ENCODE results near the gene STAC3. TPM values are rescaled to one million over a fixed set of nuclear protein-coding genes. Genes with fewer than 3 reads are reported as not detected.

The STAC3 gene
- total RNA-seq, 4 donors from 2014 or later: 1.9 to 6.6 (median 2.4) TPM

DNA sequence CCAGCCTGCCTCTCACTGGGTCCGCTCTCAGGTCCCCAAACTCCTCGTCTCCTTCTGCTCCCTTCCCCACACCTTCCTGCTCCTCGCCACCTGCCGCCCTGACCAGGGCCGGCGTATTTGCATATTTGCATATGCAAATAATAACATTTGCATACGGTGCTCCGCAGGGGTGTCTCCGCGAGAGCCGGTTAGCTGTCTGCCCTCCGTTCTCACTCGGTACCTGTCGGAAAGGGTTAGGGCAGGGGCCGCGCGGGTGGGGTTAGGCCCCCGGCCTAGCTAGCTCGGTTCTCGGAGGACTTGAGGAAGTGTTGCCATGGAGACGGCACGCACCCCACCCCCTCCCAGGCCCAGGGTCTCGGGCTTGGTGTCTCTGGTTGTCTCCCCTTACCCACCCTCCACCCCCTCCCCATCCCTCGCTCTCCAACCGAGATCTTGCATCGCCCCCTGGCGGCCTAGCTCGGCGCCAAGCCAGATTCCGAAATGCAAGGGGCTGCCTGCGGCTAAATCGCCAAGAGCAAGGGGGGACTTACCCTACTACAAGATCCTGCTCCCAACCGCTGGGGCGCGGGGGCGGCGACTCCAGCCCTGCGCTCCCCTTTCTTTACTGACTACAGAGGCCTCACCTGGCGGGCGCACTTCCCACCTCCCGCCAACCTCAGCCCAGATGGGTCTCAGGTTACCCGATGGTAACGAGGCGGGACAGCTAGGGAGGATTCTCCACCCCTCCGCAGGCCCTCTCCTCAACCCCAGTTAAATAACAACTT lies 8.1 kb downstream of the STAC3 start:
- Histone ChIP-seq H3K36me3 (no peaks in the 10 kb centered on the region), H3K9me3 (no peaks in the 10 kb centered on the region), H3K4me1 (peaks cover 5 to 59% (median 43%) of the 10 kb centered on the region in 4 donors), H3K27me3 (peaks cover 0 to 41% of the 10 kb centered on the region in 2 donors), H3K4me3 (peak overlapping the region; percentile 2 to 44 (median 39)), H3K27ac (peak overlapping the region in 1 of 4 donors; percentile 13)
- peak; percentile 61 to 80 (median 76) for DNase-seq
- TF ChIP-seq, protein P1, sequence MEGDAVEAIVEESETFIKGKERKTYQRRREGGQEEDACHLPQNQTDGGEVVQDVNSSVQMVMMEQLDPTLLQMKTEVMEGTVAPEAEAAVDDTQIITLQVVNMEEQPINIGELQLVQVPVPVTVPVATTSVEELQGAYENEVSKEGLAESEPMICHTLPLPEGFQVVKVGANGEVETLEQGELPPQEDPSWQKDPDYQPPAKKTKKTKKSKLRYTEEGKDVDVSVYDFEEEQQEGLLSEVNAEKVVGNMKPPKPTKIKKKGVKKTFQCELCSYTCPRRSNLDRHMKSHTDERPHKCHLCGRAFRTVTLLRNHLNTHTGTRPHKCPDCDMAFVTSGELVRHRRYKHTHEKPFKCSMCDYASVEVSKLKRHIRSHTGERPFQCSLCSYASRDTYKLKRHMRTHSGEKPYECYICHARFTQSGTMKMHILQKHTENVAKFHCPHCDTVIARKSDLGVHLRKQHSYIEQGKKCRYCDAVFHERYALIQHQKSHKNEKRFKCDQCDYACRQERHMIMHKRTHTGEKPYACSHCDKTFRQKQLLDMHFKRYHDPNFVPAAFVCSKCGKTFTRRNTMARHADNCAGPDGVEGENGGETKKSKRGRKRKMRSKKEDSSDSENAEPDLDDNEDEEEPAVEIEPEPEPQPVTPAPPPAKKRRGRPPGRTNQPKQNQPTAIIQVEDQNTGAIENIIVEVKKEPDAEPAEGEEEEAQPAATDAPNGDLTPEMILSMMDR (IDR thresholded peaks at IDR 0.05): peak in 5 of 6 experiments; percentile 35 to 65 (median 46)
- no peak for TF ChIP-seq POLR2A (IDR thresholded peaks at IDR 0.05)

DNA sequence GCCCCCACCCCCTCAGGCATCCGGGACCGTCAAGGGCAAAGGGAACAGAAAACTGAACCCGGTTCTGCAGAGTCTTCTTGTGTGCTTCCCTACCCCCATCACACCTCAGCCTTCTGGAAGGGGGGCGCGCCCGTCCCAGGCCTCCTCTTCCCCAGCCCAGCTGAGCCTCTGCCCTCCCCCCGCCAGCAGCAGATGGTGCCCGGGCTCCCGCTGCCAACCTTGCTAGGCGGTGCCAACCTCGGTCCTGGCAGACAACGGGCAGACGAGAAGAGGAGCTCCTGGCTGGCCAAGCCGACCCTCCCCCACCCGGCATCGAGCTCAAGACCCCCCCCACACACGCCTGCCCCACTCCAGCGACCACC lies 8.7 kb downstream of the STAC3 start:
- Histone ChIP-seq H3K27ac (peak overlapping the region in 1 of 4 donors; percentile 13), H3K36me3 (no peaks in the 10 kb centered on the region), H3K27me3 (peaks cover 0 to 42% of the 10 kb centered on the region in 2 donors), H3K9me3 (no peaks in the 10 kb centered on the region), H3K4me1 (peaks cover 5 to 63% (median 45%) of the 10 kb centered on the region in 4 donors), H3K4me3 (peak overlapping the region in 3 of 4 donors; percentile 39 to 44 (median 39))
- peak in 2 of 3 donors; percentile 61 to 72 for DNase-seq
- no peak for TF ChIP-seq POLR2A (IDR thresholded peaks at IDR 0.05)
- TF ChIP-seq, protein P1 (IDR thresholded peaks at IDR 0.05): no peak

DNA sequence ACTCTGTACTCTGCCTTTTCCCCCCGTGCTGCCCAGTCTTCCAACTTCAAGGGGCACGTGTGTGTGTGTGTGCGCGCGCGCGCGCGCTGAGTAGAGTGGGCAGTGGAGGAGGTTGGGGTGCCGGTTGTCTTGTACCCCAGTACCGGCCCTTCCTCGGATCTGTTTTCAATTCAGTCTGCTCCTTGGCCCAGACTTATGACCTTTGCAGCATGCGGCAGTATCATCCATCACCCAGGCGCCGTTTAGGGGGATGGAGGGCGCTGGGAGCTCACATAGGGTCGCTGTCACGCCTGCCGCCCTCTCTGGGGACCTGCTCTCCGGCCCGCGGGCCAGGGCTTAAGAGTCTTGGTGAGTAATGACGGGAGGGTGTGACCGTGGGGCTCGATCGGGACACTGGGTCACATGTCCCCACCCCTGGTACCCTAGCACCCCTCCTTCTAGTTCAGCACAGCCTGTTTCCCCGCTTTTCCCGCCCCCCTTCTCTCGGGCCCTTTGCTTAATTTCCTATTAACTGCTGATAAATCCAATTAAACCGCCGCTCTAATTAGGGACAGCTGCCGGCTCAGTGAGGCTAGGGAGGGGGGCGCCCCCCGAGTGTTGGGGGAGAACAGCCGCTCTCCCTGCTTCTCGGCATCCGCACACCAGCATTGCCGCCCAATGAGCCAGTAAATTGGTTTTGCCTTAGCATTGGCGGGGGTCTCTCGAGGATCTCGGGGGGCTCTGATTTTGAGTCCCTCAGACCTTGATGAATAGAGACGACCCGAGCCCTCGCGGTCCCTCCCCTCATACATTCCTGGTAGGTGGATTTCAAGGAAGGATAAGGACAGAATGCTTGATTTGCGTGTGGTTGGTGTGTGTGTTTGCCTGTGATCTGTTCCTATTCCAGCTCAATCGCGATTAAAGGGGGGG lies 9.3 kb downstream of the STAC3 start:
- H3K4me3 ChIP-seq: no peak overlapping the region

DNA sequence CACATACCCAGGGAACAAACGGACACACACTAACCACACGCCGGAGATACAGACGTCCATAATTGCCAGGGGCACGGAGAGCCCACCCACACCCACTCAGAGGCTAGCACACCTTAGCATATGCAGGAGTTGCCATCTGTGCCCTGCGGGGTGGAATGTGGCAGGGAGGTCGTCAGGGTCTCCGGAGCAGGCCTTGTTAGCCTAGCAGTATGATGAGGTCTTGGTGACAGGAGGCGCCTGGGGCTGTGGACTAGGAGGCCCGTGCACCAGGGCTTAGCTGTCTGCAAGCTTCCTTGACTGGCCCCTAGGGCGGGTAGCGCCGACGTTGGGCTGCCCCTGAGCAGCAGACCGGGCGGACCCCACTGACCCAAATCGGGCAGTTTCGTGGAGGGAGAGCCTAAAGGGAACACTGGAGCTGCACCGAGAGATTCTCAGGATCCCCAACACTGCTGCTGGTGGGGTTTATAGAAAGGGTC lies 10.0 kb downstream of the STAC3 start:
- peaks cover 0 to 42% of the 10 kb centered on the region in 2 donors for H3K27me3 ChIP-seq
- peaks cover 5 to 74% (median 47%) of the 10 kb centered on the region in 4 donors for H3K4me1 ChIP-seq

More for the DNA sequence above, 9.3 kb downstream of the STAC3 start:
- peaks cover 0 to 42% of the 10 kb centered on the region in 2 donors for H3K27me3 ChIP-seq
- peaks cover 5 to 67% (median 45%) of the 10 kb centered on the region in 4 donors for H3K4me1 ChIP-seq
- no peak for TF ChIP-seq POLR2A (IDR thresholded peaks at IDR 0.05)
- TF ChIP-seq, protein P1 (IDR thresholded peaks at IDR 0.05): no peak
- H3K36me3 ChIP-seq: no peaks in the 10 kb centered on the region
- DNase-seq: peak in 1 of 3 donors; percentile 46
- no peaks in the 10 kb centered on the region for H3K9me3 ChIP-seq
- no peak overlapping the region for H3K27ac ChIP-seq

More for the DNA sequence above, 10.0 kb downstream of the STAC3 start:
- Histone ChIP-seq H3K36me3 (no peaks in the 10 kb centered on the region), H3K27ac (peak overlapping the region in 1 of 4 donors; percentile 55), H3K9me3 (no peaks in the 10 kb centered on the region), H3K4me3 (peak overlapping the region in 3 of 4 donors; percentile 54 to 59 (median 59))
- TF ChIP-seq, protein P1 (IDR thresholded peaks at IDR 0.05): no peak
- TF ChIP-seq POLR2A (IDR thresholded peaks at IDR 0.05): no peak
- peak in 1 of 3 donors; percentile 53 for DNase-seq
